Panc1 (cell line): ENCODE measurements around the gene RSAD1. TPM values are rescaled to one million over a fixed set of nuclear protein-coding genes. Genes with fewer than 3 reads are reported as not detected.

Experiments
- ATAC-seq: fragments of 200-7000 bp; cut with Tn5 transposase; 2 replicates; pipeline ENCODE4 v1.9.1; 2020; ENCODE audit warnings: mild to moderate bottlenecking, moderate library complexity
- BruUV-seq: library from RNA; stranded (reverse); fragments of 400-500 nt; replicated peaks from 2 replicates; lab custom pipeline; 2021; lab: Mats Ljungman, UMichigan
- CTCF ChIA-PET: fragments of 300-600 bp; sonication (Branson Sonifier 250); formaldehyde crosslinking; loops from one replicate; lab custom pipeline; 2022; ENCODE audit warnings: antibody characterized with exemption; lab: Charles Lee
- POLR2A ChIA-PET: fragments of 300-600 bp; sonication (Branson Sonifier 250); formaldehyde crosslinking; loops from one replicate; lab custom pipeline; 2022; ENCODE audit warnings: antibody characterized with exemption; lab: Charles Lee
- DNase-seq: peaks from one replicate; pipeline ENCODE4 v3.0.0-alpha.2; 2010; ENCODE audit warnings: low read depth, low spot score
- H3K27ac ChIP-seq: 2 replicates; pipeline ENCODE4 v1.5.1; 2011; ENCODE audit warnings: mild to moderate bottlenecking, low read length, inconsistent platforms
- H3K27me3 ChIP-seq: fragments of 200-500 bp; sonication (Bioruptor generic); 2 replicates; pipeline ENCODE4 v1.6.0; 2014; ENCODE audit warnings: low read length, inconsistent platforms; ENCODE audit not compliant: control insufficient read depth, insufficient read depth
- H3K36me3 ChIP-seq: fragments of 200-500 bp; sonication (Bioruptor generic); 2 replicates; pipeline ENCODE4 v1.5.1; 2014; ENCODE audit warnings: inconsistent platforms, mild to moderate bottlenecking, low read length, moderate library complexity; ENCODE audit not compliant: control insufficient read depth, insufficient read depth
- H3K4me1 ChIP-seq: 2 replicates; pipeline ENCODE4 v1.5.1; 2011; ENCODE audit warnings: inconsistent platforms, mild to moderate bottlenecking, low read length, moderate library complexity; ENCODE audit not compliant: control insufficient read depth, insufficient read depth
- H3K4me3 ChIP-seq, 2 experiments: 2 replicates each; pipeline ENCODE4 v1.5.1; 2011 to 2012; ENCODE audit warnings: low read depth in 2 of 2, low read length in 2 of 2, mild to moderate bottlenecking in 2 of 2, inconsistent platforms in 1 of 2, moderate library complexity in 1 of 2
- H3K9me3 ChIP-seq: fragments of 200-500 bp; sonication (Bioruptor generic); 2 replicates; pipeline ENCODE4 v1.5.1; 2014; ENCODE audit warnings: low read depth, mild to moderate bottlenecking, inconsistent platforms, low read length, moderate library complexity; ENCODE audit not compliant: control insufficient read depth, insufficient read depth
- POLR2AphosphoS5 ChIP-seq: IDR thresholded peaks from 2 replicates; pipeline ENCODE4 v1.6.1; 2012; ENCODE audit warnings: mild to moderate bottlenecking, low read depth, low read length, moderate library complexity
- SIN3A ChIP-seq: IDR thresholded peaks from 2 replicates; pipeline ENCODE4 v1.6.1; 2012; ENCODE audit warnings: low read depth, mild to moderate bottlenecking, low read length, moderate library complexity, borderline replicate concordance; ENCODE audit not compliant: insufficient read depth
- TCF7L2 ChIP-seq: IDR thresholded peaks from 2 replicates; pipeline ENCODE4 v1.6.1; 2011; ENCODE audit warnings: mild to moderate bottlenecking, low read depth, low read length, inconsistent platforms
- in situ Hi-C: cut with HindIII; loops from 2 replicates; pipeline ENCODE4 v1.10.0; 2016; ENCODE audit warnings: low sequenced_read_pairs, low pct_unique_long_range_greater_than_20kb
- intact Hi-C: fragments of 100-400 bp; cut with micrococcal nuclease; formaldehyde crosslinking; loops from one replicate; pipeline ENCODE4 v1.10.0; 2022; ENCODE audit not compliant: unreplicated experiment
- total RNA-seq: library from RNA; stranded (reverse); gene quantifications from one replicate; pipeline ENCODE4 v1.2.1, GENCODE V29; 2021; ENCODE audit not compliant: unreplicated experiment
- TF ChIP-seq, protein P1 (sequence below): fragments of 450-650 bp; IDR thresholded peaks from 2 replicates; pipeline ENCODE4 v1.5.1; 2017; ENCODE audit warnings: mild to moderate bottlenecking
- TF ChIP-seq, protein P2 (sequence below), 2 experiments: IDR thresholded peaks; 2 replicates each; pipeline ENCODE4 v1.6.1; 2011 to 2012; ENCODE audit warnings: low read depth in 2 of 2, control low read depth in 1 of 2, low read length in 1 of 2, mild to moderate bottlenecking in 1 of 2, moderate library complexity in 1 of 2; ENCODE audit not compliant: insufficient read depth in 1 of 2

Gene RSAD1
- total RNA-seq, 1 experiment from 2014 or later, result 40.2 TPM

DNA sequence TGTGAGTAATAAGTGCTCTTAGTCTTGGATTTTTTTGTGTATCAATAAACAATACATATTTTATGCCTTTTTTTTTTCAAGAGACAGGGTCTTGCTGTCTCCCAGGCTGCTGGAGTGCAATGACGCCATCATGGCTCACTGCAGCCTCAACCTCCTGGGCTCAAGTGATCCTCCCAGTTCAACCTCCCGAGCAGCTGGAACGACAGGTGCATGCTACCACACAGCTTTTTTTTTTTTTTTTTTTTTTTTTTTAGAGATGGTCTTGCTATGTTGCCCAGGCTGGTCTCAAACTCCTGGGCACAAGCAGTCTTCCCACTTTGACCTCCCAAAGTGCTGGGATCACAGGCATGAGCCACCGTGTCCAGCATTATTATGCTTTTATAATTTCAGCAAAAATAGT lies 39.7 kb upstream of the RSAD1 start:
- Histone ChIP-seq H3K27ac (no peak overlapping the region), H3K4me3 (no peak overlapping the region), H3K4me1 (no peaks in the 10 kb centered on the region), H3K36me3 (no peaks in the 10 kb centered on the region), H3K27me3 (no peaks in the 10 kb centered on the region), H3K9me3 (no peaks in the 10 kb centered on the region)
- TF ChIP-seq, protein P1, sequence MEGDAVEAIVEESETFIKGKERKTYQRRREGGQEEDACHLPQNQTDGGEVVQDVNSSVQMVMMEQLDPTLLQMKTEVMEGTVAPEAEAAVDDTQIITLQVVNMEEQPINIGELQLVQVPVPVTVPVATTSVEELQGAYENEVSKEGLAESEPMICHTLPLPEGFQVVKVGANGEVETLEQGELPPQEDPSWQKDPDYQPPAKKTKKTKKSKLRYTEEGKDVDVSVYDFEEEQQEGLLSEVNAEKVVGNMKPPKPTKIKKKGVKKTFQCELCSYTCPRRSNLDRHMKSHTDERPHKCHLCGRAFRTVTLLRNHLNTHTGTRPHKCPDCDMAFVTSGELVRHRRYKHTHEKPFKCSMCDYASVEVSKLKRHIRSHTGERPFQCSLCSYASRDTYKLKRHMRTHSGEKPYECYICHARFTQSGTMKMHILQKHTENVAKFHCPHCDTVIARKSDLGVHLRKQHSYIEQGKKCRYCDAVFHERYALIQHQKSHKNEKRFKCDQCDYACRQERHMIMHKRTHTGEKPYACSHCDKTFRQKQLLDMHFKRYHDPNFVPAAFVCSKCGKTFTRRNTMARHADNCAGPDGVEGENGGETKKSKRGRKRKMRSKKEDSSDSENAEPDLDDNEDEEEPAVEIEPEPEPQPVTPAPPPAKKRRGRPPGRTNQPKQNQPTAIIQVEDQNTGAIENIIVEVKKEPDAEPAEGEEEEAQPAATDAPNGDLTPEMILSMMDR, result no peak
- TF ChIP-seq TCF7L2, result no peak
- no peak for TF ChIP-seq SIN3A
- no peak for TF ChIP-seq POLR2AphosphoS5
- TF ChIP-seq, protein P2, sequence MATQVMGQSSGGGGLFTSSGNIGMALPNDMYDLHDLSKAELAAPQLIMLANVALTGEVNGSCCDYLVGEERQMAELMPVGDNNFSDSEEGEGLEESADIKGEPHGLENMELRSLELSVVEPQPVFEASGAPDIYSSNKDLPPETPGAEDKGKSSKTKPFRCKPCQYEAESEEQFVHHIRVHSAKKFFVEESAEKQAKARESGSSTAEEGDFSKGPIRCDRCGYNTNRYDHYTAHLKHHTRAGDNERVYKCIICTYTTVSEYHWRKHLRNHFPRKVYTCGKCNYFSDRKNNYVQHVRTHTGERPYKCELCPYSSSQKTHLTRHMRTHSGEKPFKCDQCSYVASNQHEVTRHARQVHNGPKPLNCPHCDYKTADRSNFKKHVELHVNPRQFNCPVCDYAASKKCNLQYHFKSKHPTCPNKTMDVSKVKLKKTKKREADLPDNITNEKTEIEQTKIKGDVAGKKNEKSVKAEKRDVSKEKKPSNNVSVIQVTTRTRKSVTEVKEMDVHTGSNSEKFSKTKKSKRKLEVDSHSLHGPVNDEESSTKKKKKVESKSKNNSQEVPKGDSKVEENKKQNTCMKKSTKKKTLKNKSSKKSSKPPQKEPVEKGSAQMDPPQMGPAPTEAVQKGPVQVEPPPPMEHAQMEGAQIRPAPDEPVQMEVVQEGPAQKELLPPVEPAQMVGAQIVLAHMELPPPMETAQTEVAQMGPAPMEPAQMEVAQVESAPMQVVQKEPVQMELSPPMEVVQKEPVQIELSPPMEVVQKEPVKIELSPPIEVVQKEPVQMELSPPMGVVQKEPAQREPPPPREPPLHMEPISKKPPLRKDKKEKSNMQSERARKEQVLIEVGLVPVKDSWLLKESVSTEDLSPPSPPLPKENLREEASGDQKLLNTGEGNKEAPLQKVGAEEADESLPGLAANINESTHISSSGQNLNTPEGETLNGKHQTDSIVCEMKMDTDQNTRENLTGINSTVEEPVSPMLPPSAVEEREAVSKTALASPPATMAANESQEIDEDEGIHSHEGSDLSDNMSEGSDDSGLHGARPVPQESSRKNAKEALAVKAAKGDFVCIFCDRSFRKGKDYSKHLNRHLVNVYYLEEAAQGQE (IDR thresholded peaks at IDR 0.05; ENCODE audit: insufficient read depth in 1 of 2, low read depth in 2 of 2, low read length in 1 of 2), result no peak
- ATAC-seq, result no peak
- CTCF ChIA-PET, result interaction anchor here (0.6 kb wide), 1 partner anchor 192 kb away, joined by 3 read pairs; no protein-coding TSS in a partner anchor
- no peak for DNase-seq
- intact Hi-C loops, result no loop called here
- POLR2A ChIA-PET, result interaction anchor here (0.6 kb wide), 1 partner anchor 191 kb away, joined by 5 read pairs; no protein-coding TSS in a partner anchor
- in situ Hi-C loops, result no loop called here
- no TSS peak for BruUV-seq

DNA sequence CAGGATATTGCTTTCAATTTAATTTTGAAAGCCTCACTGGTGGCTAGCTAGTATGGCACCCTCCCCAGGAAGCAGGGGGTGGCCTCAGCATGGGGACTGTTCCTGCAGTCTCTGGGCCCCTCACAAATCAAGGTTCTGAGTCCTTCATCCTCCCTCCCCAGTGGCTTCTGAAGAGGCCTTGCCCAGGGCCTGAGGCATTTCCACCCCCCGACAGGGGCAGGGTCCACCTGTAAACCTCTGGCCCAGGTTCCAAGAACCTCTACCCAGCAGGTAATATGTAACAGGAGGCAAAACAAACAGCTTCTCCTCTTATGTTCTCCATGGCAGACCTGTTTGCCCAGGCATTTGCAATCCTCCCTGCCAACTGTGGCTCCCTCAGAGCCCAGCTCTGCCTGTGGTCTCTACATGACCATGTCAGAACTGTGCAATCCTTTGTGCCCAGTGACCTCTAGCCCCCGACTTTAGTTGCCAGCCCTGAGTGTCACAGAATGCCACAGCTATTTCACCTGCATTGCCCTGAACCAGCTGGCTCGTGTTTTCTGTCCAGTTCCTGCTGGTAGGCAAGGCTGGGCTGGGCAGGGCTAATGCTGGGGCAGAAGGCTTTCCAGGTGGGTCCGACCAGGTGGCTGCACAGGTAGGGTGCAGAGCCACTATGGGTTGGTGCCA lies 38.4 kb upstream of the RSAD1 start:
- BruUV-seq, result no TSS peak
- Histone ChIP-seq H3K4me1 (no peaks in the 10 kb centered on the region), H3K27ac (no peak overlapping the region), H3K27me3 (no peaks in the 10 kb centered on the region), H3K36me3 (no peaks in the 10 kb centered on the region), H3K9me3 (no peaks in the 10 kb centered on the region), H3K4me3 (no peak overlapping the region)
- intact Hi-C loops (no loop called here), in situ Hi-C loops (no loop called here)
- ATAC-seq (no peak), DNase-seq (no peak)
- TF ChIP-seq POLR2AphosphoS5 (no peak), SIN3A (no peak), TCF7L2 (no peak)
- TF ChIP-seq, protein P1, result no peak
- TF ChIP-seq, protein P2 (IDR thresholded peaks at IDR 0.05; ENCODE audit: insufficient read depth in 1 of 2, low read depth in 2 of 2, low read length in 1 of 2), result no peak
- ChIA-PET CTCF (no interaction called here), POLR2A (interaction anchor here (0.5 kb wide), 1 partner anchor 47 kb away, joined by 6 read pairs; no protein-coding TSS in a partner anchor)
